Measurements from ENCODE around the gene REEP6.
A peak's percentile ranks its signal among the peaks of the same experiment; 100 is the strongest.
"Not testable (repeated sequence)": the region's sequence is repeated elsewhere in the genome, so short reads cannot be mapped to it uniquely, and the experiment has no call there.

Gene REEP6

DNA sequence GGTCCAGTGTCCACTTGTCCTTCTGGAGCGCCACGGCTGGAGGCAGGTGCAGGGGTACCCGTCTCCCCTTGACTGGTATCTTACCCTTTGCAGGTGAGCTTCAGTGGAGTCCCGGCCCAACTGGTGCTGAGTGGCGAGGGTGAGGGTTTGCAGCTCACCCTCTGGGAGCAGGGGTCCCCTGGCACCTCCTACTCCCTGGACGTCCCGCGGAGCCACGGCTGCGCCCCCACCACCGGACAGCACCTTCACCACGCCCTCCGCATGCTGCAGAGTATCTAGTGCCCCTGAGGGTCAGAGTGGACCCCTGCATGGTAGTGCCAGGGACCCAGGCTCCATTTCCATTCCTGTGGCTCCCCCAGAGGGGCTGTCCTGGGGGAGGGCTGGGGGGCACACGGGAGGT is 44.0 kb downstream of the REEP6 start:
- Mint-ChIP-seq H3K4me3 (no peak overlapping the region), H3K27ac (no peak overlapping the region), H3K9me3 (no peaks in the 10 kb centered on the region), H3K36me3 (ENCODE audit: low read depth) (no peaks in the 10 kb centered on the region), H3K4me1 (no peaks in the 10 kb centered on the region), H3K27me3 (ENCODE audit: low read depth, poor library complexity) (peaks cover 57% of the 10 kb centered on the region)
- TF ChIP-seq, protein P1, sequence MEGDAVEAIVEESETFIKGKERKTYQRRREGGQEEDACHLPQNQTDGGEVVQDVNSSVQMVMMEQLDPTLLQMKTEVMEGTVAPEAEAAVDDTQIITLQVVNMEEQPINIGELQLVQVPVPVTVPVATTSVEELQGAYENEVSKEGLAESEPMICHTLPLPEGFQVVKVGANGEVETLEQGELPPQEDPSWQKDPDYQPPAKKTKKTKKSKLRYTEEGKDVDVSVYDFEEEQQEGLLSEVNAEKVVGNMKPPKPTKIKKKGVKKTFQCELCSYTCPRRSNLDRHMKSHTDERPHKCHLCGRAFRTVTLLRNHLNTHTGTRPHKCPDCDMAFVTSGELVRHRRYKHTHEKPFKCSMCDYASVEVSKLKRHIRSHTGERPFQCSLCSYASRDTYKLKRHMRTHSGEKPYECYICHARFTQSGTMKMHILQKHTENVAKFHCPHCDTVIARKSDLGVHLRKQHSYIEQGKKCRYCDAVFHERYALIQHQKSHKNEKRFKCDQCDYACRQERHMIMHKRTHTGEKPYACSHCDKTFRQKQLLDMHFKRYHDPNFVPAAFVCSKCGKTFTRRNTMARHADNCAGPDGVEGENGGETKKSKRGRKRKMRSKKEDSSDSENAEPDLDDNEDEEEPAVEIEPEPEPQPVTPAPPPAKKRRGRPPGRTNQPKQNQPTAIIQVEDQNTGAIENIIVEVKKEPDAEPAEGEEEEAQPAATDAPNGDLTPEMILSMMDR (IDR thresholded peaks at IDR 0.05), result no peak
- DNase-seq, result no peak

- peaks cover 56% of the 10 kb centered on the region for H3K27me3 Mint-ChIP-seq (ENCODE audit: low read depth, poor library complexity)
- not testable (repeated sequence) for H3K36me3 Mint-ChIP-seq (ENCODE audit: low read depth); H3K27ac Mint-ChIP-seq; H3K4me3 Mint-ChIP-seq; H3K9me3 Mint-ChIP-seq; DNase-seq; H3K4me1 Mint-ChIP-seq
Observed at GRCh38 chr19:1535699-1536098, 44.7 kb downstream of the REEP6 start.

- no peak overlapping the region for H3K4me3 Mint-ChIP-seq
- no peak overlapping the region for H3K27ac Mint-ChIP-seq
- DNase-seq, result no peak
- peaks cover 16% of the 10 kb centered on the region for H3K4me1 Mint-ChIP-seq
- TF ChIP-seq, protein P1 (IDR thresholded peaks at IDR 0.05), result no peak
- H3K36me3 Mint-ChIP-seq (ENCODE audit: low read depth), result no peaks in the 10 kb centered on the region
- peaks cover 54% of the 10 kb centered on the region for H3K27me3 Mint-ChIP-seq (ENCODE audit: low read depth, poor library complexity)
- H3K9me3 Mint-ChIP-seq, result no peaks in the 10 kb centered on the region
Observed at GRCh38 chr19:1538978-1539377, 48.0 kb downstream of the REEP6 start.

DNA sequence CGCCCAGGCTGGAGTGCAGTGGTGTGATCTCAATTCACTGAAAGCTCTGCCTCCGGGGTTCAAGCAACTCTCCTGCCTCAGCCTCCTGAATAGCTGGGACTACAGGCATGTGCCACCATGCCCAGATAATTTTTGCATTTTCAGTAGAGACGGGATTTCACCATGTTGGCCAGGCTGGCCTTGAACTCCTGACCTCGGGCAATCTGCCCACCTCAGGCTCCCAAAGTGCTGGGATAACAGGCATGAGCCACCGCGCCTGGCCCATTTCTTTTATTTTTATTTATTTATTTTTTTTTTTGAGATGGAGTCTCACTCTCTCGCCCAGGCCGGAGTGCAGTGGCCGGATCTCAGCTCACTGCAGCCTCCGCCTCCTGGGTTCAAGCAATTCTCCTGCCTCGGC is 48.8 kb downstream of the REEP6 start:
- not testable (repeated sequence) for H3K36me3 Mint-ChIP-seq (ENCODE audit: low read depth); H3K27ac Mint-ChIP-seq; H3K4me3 Mint-ChIP-seq; H3K9me3 Mint-ChIP-seq; DNase-seq
- Mint-ChIP-seq H3K4me1 (peaks cover 16% of the 10 kb centered on the region), H3K27me3 (ENCODE audit: low read depth, poor library complexity) (peaks cover 57% of the 10 kb centered on the region)

DNA sequence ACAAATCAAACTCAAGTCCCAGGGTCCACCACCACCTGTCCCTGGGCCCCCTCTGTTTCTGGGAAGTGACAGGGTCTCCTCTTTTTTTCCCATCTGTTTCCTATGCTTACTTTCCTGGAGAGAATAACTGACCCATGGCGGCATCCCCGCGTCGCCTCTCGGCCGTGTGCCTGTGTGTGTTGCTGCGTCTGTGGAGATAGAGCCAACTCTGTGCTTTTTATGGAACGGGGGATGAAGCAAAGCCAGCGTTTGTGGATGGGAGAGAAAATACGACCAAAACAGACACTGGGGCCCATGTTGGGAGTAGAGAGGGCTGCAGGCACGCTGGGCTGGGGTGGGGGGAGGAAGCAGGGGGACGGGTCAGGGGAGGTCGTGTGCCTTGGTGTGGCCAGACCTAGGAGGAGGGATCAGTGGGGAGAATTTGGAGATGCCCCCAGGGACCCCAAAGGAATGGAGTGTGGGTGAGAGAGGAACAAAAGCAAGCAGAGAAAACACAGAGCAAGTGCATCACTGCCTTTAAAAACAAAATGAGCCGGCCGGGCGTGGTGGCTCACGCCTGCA is 49.5 kb downstream of the REEP6 start:
- no peaks in the 10 kb centered on the region for H3K36me3 Mint-ChIP-seq (ENCODE audit: low read depth)
- H3K9me3 Mint-ChIP-seq, result no peaks in the 10 kb centered on the region
- no peak for DNase-seq
- H3K4me3 Mint-ChIP-seq, result peak overlapping the region; percentile 19
- peaks cover 59% of the 10 kb centered on the region for H3K27me3 Mint-ChIP-seq (ENCODE audit: low read depth, poor library complexity)
- TF ChIP-seq, protein P1 (IDR thresholded peaks at IDR 0.05), result no peak
- H3K27ac Mint-ChIP-seq, result peak overlapping the region; percentile 49
- H3K4me1 Mint-ChIP-seq, result peaks cover 16% of the 10 kb centered on the region
